ENCODE data around the gene ABHD10. TPM values are rescaled to one million over a fixed set of nuclear protein-coding genes. Genes with fewer than 3 reads are reported as not detected.

Gene ABHD10
- polyA plus RNA-seq (2011; rRNA removed), result 39.7 and 42.1 TPM in 2 replicates
- 14.8 and 16.3 TPM in 2 replicates for polyA plus RNA-seq (2012; cell fraction: cytosol; rRNA removed)
- 7.3 and 7.6 TPM in 2 replicates for polyA plus RNA-seq (2012; cell fraction: nucleus; rRNA removed)
- polyA plus RNA-seq (2017; fragmentation: RNase III; extraction: RNeasy Plus Mini Kit Qiagen cat#74134 plus additional on column Dnase treatment), result 31.8 to 34.0 TPM (median 33.2 TPM) in 3 replicates
- polyA minus RNA-seq (2011; rRNA and poly(A)+ RNA removed), result 17.5 and 21.1 TPM in 2 replicates

DNA sequence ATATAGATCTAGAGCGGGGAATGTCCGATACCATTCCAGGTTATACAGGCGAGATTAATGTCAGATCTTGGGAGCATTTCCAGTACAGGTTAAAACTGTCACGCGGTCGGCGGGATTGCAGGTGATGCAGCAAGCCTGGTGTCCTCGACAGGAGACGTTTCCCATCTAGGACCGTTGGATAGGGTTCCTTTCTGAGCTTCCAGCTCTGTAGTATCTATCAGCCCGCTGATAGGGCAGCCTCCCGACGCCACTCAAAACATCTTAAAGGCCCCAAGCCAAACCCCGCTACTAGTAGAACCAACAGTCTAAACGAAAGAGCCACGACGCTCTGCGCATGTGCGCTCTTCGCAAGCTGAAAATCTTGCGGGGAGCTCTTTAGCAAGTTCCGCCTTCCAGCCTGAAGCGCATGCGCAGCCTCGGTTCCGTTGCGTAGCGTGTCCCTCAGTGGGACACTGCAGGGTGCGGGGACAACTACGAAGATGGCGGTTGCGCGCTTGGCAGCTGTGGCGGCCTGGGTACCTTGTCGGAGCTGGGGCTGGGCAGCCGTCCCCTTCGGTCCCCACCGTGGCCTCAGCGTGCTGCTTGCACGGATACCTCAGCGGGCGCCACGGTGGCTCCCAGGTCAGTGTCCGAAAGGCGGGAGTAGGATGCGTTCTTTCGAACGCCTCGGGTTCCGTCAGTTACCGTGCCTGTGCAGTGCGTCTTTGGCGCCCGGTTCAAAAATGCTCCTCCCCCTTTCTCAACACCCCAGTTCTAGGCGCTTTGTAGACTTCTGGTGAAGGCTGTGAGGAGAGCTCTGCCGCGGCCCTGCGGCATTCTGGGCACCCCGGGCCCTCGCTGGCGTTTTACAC, at the start of gene ABHD10:
TSS of gene ABHD10 (plus strand) at position 444 of the 851 bp plus-strand sequence. CDS start at position 480, 36 bp downstream.
- H3K4me3 ChIP-seq, result peak within 1 kb of the TSS; percentile 62
- WGBS (ENCODE audit: missing lambda C conversion rate), result under 1% methylated on average over 30 of the region's 61 CpGs
- ATAC-seq, result peak; percentile 96 to 98
- ChIA-PET POLR2A (interaction anchor here (0.6 to 1.9 kb wide), 19 partner anchors 9 to 583 kb away, joined by 3 to 18 read pairs (median 4); partner anchors contain the start of genes ATG3, PHLDB2 and SLC35A5), CTCF (interaction anchor here (0.7 to 6.8 kb wide), 15 partner anchors 10 to 266 kb away, joined by 3 to 45 read pairs (median 4); no protein-coding TSS in a partner anchor)
- DNase-seq (ENCODE audit: low read depth in 1 of 2, low spot score in 1 of 2), result peak; percentile 87 to 99
- peak within 1 kb of the TSS; percentile 79 for H3K4me2 ChIP-seq
- peaks cover 32% of the 10 kb centered on the region for H3K4me1 ChIP-seq
- peak within 1 kb of the TSS; percentile 84 to 94 for H3K27ac ChIP-seq
- FAIRE-seq, result peak; percentile 100
- no peaks in the 10 kb centered on the region for H3K9me3 ChIP-seq
- peak; percentile 52; the same call in 1 of the 2 replicates for TF ChIP-seq KDM5A (IDR thresholded peaks at IDR 0.05)
- TF ChIP-seq MAZ (IDR thresholded peaks at IDR 0.05; ENCODE audit: borderline replicate concordance, low read depth, low read length), result no peak
- TF ChIP-seq, protein P1, sequence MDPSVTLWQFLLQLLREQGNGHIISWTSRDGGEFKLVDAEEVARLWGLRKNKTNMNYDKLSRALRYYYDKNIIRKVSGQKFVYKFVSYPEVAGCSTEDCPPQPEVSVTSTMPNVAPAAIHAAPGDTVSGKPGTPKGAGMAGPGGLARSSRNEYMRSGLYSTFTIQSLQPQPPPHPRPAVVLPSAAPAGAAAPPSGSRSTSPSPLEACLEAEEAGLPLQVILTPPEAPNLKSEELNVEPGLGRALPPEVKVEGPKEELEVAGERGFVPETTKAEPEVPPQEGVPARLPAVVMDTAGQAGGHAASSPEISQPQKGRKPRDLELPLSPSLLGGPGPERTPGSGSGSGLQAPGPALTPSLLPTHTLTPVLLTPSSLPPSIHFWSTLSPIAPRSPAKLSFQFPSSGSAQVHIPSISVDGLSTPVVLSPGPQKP (IDR thresholded peaks at IDR 0.05; ENCODE audit: low read depth, low read length), result no peak
- TF ChIP-seq EHF (CRISPR knock-in tag; IDR thresholded peaks at IDR 0.05), result no peak
- TF ChIP-seq ZC3H11A (IDR thresholded peaks at IDR 0.05), result no peak
- no peak for TF ChIP-seq RNF2 (IDR thresholded peaks at IDR 0.05; ENCODE audit: borderline replicate concordance, low read depth)
- TF ChIP-seq JUN (IDR thresholded peaks at IDR 0.05), result peak in 1 of 2 experiments; percentile 83; a peak in 4 of 5 replicates
- TF ChIP-seq HOXB13 (CRISPR knock-in tag; IDR thresholded peaks at IDR 0.05; ENCODE audit: low read depth), result no peak
- TF ChIP-seq, protein P2, sequence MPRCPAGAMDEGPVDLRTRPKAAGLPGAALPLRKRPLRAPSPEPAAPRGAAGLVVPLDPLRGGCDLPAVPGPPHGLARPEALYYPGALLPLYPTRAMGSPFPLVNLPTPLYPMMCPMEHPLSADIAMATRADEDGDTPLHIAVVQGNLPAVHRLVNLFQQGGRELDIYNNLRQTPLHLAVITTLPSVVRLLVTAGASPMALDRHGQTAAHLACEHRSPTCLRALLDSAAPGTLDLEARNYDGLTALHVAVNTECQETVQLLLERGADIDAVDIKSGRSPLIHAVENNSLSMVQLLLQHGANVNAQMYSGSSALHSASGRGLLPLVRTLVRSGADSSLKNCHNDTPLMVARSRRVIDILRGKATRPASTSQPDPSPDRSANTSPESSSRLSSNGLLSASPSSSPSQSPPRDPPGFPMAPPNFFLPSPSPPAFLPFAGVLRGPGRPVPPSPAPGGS (IDR thresholded peaks at IDR 0.05), result peak; percentile 64; the same call in 1 of the 3 replicates
- TF ChIP-seq, protein P3, sequence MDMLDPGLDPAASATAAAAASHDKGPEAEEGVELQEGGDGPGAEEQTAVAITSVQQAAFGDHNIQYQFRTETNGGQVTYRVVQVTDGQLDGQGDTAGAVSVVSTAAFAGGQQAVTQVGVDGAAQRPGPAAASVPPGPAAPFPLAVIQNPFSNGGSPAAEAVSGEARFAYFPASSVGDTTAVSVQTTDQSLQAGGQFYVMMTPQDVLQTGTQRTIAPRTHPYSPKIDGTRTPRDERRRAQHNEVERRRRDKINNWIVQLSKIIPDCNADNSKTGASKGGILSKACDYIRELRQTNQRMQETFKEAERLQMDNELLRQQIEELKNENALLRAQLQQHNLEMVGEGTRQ (IDR thresholded peaks at IDR 0.05), result 0 out of 2 replicates have a peak, but pooled peaks have one; percentile 7
- TF ChIP-seq, protein P4, sequence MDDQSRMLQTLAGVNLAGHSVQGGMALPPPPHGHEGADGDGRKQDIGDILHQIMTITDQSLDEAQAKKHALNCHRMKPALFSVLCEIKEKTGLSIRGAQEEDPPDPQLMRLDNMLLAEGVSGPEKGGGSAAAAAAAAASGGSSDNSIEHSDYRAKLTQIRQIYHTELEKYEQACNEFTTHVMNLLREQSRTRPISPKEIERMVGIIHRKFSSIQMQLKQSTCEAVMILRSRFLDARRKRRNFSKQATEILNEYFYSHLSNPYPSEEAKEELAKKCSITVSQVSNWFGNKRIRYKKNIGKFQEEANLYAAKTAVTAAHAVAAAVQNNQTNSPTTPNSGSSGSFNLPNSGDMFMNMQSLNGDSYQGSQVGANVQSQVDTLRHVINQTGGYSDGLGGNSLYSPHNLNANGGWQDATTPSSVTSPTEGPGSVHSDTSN (IDR thresholded peaks at IDR 0.05), result peak; percentile 47
- TF ChIP-seq ZFP36 (IDR thresholded peaks at IDR 0.05; ENCODE audit: borderline replicate concordance, partially characterized antibody), result no peak
- no peak for TF ChIP-seq CHD4 (IDR thresholded peaks at IDR 0.05; ENCODE audit: borderline replicate concordance)
- TF ChIP-seq ZSCAN20 (CRISPR knock-in tag; IDR thresholded peaks at IDR 0.05), result no peak
- TF ChIP-seq, protein P5, sequence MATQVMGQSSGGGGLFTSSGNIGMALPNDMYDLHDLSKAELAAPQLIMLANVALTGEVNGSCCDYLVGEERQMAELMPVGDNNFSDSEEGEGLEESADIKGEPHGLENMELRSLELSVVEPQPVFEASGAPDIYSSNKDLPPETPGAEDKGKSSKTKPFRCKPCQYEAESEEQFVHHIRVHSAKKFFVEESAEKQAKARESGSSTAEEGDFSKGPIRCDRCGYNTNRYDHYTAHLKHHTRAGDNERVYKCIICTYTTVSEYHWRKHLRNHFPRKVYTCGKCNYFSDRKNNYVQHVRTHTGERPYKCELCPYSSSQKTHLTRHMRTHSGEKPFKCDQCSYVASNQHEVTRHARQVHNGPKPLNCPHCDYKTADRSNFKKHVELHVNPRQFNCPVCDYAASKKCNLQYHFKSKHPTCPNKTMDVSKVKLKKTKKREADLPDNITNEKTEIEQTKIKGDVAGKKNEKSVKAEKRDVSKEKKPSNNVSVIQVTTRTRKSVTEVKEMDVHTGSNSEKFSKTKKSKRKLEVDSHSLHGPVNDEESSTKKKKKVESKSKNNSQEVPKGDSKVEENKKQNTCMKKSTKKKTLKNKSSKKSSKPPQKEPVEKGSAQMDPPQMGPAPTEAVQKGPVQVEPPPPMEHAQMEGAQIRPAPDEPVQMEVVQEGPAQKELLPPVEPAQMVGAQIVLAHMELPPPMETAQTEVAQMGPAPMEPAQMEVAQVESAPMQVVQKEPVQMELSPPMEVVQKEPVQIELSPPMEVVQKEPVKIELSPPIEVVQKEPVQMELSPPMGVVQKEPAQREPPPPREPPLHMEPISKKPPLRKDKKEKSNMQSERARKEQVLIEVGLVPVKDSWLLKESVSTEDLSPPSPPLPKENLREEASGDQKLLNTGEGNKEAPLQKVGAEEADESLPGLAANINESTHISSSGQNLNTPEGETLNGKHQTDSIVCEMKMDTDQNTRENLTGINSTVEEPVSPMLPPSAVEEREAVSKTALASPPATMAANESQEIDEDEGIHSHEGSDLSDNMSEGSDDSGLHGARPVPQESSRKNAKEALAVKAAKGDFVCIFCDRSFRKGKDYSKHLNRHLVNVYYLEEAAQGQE (IDR thresholded peaks at IDR 0.05), result no peak
- no peak for TF ChIP-seq FOSB (CRISPR knock-in tag; IDR thresholded peaks at IDR 0.05)
- TF ChIP-seq POLR2A (IDR thresholded peaks at IDR 0.05; ENCODE audit: low read length), result peak; percentile 97
- TF ChIP-seq, protein P6, sequence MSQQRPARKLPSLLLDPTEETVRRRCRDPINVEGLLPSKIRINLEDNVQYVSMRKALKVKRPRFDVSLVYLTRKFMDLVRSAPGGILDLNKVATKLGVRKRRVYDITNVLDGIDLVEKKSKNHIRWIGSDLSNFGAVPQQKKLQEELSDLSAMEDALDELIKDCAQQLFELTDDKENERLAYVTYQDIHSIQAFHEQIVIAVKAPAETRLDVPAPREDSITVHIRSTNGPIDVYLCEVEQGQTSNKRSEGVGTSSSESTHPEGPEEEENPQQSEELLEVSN (IDR thresholded peaks at IDR 0.05; ENCODE audit: borderline replicate concordance, low read depth), result no peak; the same call in none of the 2 replicates
- no peak for TF ChIP-seq CBX2 (IDR thresholded peaks at IDR 0.05; ENCODE audit: borderline replicate concordance, low read depth)
- no peak for TF ChIP-seq RARB (CRISPR knock-in tag; IDR thresholded peaks at IDR 0.05)
- TF ChIP-seq, protein P7, sequence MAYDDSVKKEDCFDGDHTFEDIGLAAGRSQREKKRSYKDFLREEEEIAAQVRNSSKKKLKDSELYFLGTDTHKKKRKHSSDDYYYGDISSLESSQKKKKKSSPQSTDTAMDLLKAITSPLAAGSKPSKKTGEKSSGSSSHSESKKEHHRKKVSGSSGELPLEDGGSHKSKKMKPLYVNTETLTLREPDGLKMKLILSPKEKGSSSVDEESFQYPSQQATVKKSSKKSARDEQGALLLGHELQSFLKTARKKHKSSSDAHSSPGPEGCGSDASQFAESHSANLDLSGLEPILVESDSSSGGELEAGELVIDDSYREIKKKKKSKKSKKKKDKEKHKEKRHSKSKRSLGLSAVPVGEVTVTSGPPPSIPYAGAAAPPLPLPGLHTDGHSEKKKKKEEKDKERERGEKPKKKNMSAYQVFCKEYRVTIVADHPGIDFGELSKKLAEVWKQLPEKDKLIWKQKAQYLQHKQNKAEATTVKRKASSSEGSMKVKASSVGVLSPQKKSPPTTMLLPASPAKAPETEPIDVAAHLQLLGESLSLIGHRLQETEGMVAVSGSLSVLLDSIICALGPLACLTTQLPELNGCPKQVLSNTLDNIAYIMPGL (CRISPR knock-in tag; IDR thresholded peaks at IDR 0.05; ENCODE audit: borderline replicate concordance), result no peak
- no peak for TF ChIP-seq TFCP2L1 (CRISPR knock-in tag; IDR thresholded peaks at IDR 0.05)
- TF ChIP-seq ESRRA (IDR thresholded peaks at IDR 0.05; ENCODE audit: borderline replicate concordance, low read length), result no peak
- peak; percentile 72 for TF ChIP-seq PHF8 (IDR thresholded peaks at IDR 0.05; ENCODE audit: borderline replicate concordance, low read depth)
- TF ChIP-seq, protein P8, sequence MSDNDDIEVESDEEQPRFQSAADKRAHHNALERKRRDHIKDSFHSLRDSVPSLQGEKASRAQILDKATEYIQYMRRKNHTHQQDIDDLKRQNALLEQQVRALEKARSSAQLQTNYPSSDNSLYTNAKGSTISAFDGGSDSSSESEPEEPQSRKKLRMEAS (IDR thresholded peaks at IDR 0.05), result peak; percentile 79
- no peak for TF ChIP-seq EHMT2 (IDR thresholded peaks at IDR 0.05; ENCODE audit: low read depth)
